HCT116 (cell line): ENCODE measurements around the gene GBX1. TPM values are rescaled to one million over a fixed set of nuclear protein-coding genes. Genes with fewer than 3 reads are reported as not detected.

Experiments used
- ATAC-seq: fragments of 200-7000 bp; cut with Tn5 transposase; 2 replicates; pipeline ENCODE4 v1.9.1; 2020; ENCODE audit warnings: mild to moderate bottlenecking, moderate library complexity
- BruUV-seq: library from RNA; stranded (reverse); fragments of 400-500 nt; replicated peaks from 2 replicates; lab custom pipeline; 2021; lab: Mats Ljungman, UMichigan
- CTCF ChIA-PET: fragments of 300-600 bp; sonication (Branson Sonifier 250); formaldehyde crosslinking; loops from one replicate; lab custom pipeline; 2021; ENCODE audit warnings: antibody characterized with exemption; lab: Charles Lee
- POLR2A ChIA-PET: fragments of 300-600, 350-600 bp; sonication (Branson Sonifier 250); formaldehyde crosslinking; loops from one replicate; lab custom pipeline; 2021; ENCODE audit warnings: antibody characterized with exemption; lab: Charles Lee
- RAD21 ChIA-PET, 2 experiments: fragments of 300-600 bp; sonication (Branson Sonifier 250); formaldehyde crosslinking; loops; one replicate each; lab custom pipeline; 2023; ENCODE audit warnings: low total read pairs in 2 of 2; ENCODE audit not compliant: uncharacterized antibody in 2 of 2, unreplicated experiment in 2 of 2, low non-redundant PET in 1 of 2; lab: Charles Lee
- DNase-seq: peaks from one replicate; pipeline ENCODE4 v3.0.0-alpha.2; 2010; ENCODE audit warnings: low read depth, low spot score
- H2AFZ ChIP-seq: fragments of 200-600 bp; shearing (Covaris generic), sonication (generic); 2 replicates; pipeline ENCODE4 v1.6.1; 2017; ENCODE audit warnings: low read depth, mixed run types, mixed read lengths, antibody characterized with exemption, low read length; ENCODE audit not compliant: poor library complexity, severe bottlenecking
- H3K27ac ChIP-seq: 2 replicates; pipeline ENCODE4 v1.5.1; 2012; ENCODE audit warnings: low read depth, low read length
- H3K27me3 ChIP-seq: fragments of 200-600 bp; sonication (generic); 2 replicates; pipeline ENCODE4 v1.6.1; 2016; ENCODE audit warnings: mixed run types, low read length, mixed read lengths; ENCODE audit not compliant: insufficient read depth
- H3K36me3 ChIP-seq, 2 experiments: fragments of 200-500 bp in 1 of 2; fragments of 200-600 bp in 1 of 2; sonication (Bioruptor generic) in 1 of 2; sonication (generic) in 1 of 2; 2 replicates each; pipeline versions ENCODE4 v1.5.1 to v1.6.1; 2014 to 2016; ENCODE audit warnings: low read length in 2 of 2, inconsistent platforms in 1 of 2, mixed read lengths in 1 of 2, mixed run types in 1 of 2; ENCODE audit not compliant: insufficient read depth in 2 of 2, control insufficient read depth in 1 of 2
- H3K4me1 ChIP-seq, 2 experiments: fragments of 200-600 bp in 1 of 2; sonication (generic) in 1 of 2; 2 replicates each; pipeline versions ENCODE4 v1.5.1 to v1.6.1; 2012 to 2017; ENCODE audit warnings: low read length in 2 of 2, inconsistent platforms in 1 of 2, mild to moderate bottlenecking in 1 of 2, mixed read lengths in 1 of 2, mixed run types in 1 of 2, moderate library complexity in 1 of 2; ENCODE audit not compliant: insufficient read depth in 2 of 2, control insufficient read depth in 1 of 2
- H3K4me2 ChIP-seq: fragments of 200-600 bp; sonication (generic); 2 replicates; pipeline ENCODE4 v1.6.1; 2017; ENCODE audit warnings: mixed run types, low read length, mixed read lengths
- H3K4me3 ChIP-seq, 2 experiments: fragments of 200-600 bp in 1 of 2; sonication (generic) in 1 of 2; replicated peaks in 1 of 2; 2 replicates each; pipeline ENCODE4 v1.5.1; 2011 to 2016; ENCODE audit warnings: low read length in 2 of 2, control low read depth in 1 of 2, low read depth in 1 of 2, mild to moderate bottlenecking in 1 of 2, mixed read lengths in 1 of 2, mixed run types in 1 of 2
- H3K79me2 ChIP-seq: fragments of 200-600 bp; sonication (generic); 2 replicates; pipeline ENCODE4 v1.6.1; 2017; ENCODE audit warnings: mild to moderate bottlenecking, mixed run types, low read length, moderate library complexity, mixed read lengths; ENCODE audit not compliant: insufficient read depth
- H3K9ac ChIP-seq: fragments of 200-600 bp; sonication (generic); 2 replicates; pipeline ENCODE4 v1.6.1; 2016; ENCODE audit warnings: low read length, mixed read lengths
- H3K9me2 ChIP-seq: fragments of 200-600 bp; sonication (generic), shearing (Covaris generic); 2 replicates; pipeline ENCODE4 v1.6.1; 2017; ENCODE audit warnings: mixed run types, mild to moderate bottlenecking, moderate library complexity; ENCODE audit not compliant: insufficient read depth
- H3K9me3 ChIP-seq, 2 experiments: fragments of 200-500 bp in 1 of 2; fragments of 200-600 bp in 1 of 2; sonication (Bioruptor generic) in 1 of 2; sonication (generic) in 1 of 2; 2 replicates each; pipeline ENCODE4 v1.6.1; 2014 to 2017; ENCODE audit warnings: low read length in 2 of 2, mixed read lengths in 2 of 2, inconsistent platforms in 1 of 2, low read depth in 1 of 2, mild to moderate bottlenecking in 1 of 2, mixed run types in 1 of 2, moderate library complexity in 1 of 2; ENCODE audit not compliant: control insufficient read depth in 1 of 2, insufficient read depth in 1 of 2
- H4K20me1 ChIP-seq: fragments of 200-600 bp; sonication (generic), shearing (Covaris generic); 2 replicates; pipeline ENCODE4 v1.6.1; 2017; ENCODE audit warnings: mixed run types, mild to moderate bottlenecking, moderate library complexity; ENCODE audit not compliant: insufficient read depth
- ATF3 ChIP-seq: IDR thresholded peaks from 2 replicates; pipeline ENCODE4 v1.6.1; 2012
- CEBPB ChIP-seq: IDR thresholded peaks from 2 replicates; pipeline ENCODE4 v1.6.1; 2012; ENCODE audit warnings: low read depth
- CTCF ChIP-seq, 3 experiments: fragments of 200-600 bp in 1 of 3; sonication (generic) in 1 of 3; IDR thresholded peaks in 2 of 3; conservative IDR thresholded peaks in 1 of 3; 2 replicates each; pipeline ENCODE4 v1.5.1; 2012 to 2017; ENCODE audit warnings: low read depth in 2 of 3, low read length in 2 of 3, antibody characterized with exemption in 1 of 3, borderline replicate concordance in 1 of 3, control low read depth in 1 of 3, mild to moderate bottlenecking in 1 of 3, mixed read lengths in 1 of 3, mixed run types in 1 of 3, moderate library complexity in 1 of 3; ENCODE audit not compliant: insufficient read depth in 1 of 3
- EGR1 ChIP-seq: IDR thresholded peaks from 2 replicates; pipeline ENCODE4 v1.6.1; 2012; ENCODE audit warnings: low read depth
- ELF1 ChIP-seq: IDR thresholded peaks from 2 replicates; pipeline ENCODE4 v1.6.1; 2012; ENCODE audit warnings: low read depth, borderline replicate concordance
- EZH2 ChIP-seq: fragments of 200-600 bp; sonication (generic); IDR thresholded peaks from 2 replicates; pipeline ENCODE4 v1.6.1; 2017; ENCODE audit warnings: antibody characterized with exemption, mixed run types
- EZH2phosphoT487 ChIP-seq: fragments of 200-600 bp; IDR thresholded peaks from 2 replicates; pipeline ENCODE4 v1.6.1; 2018; ENCODE audit warnings: antibody characterized with exemption, borderline replicate concordance
- FOSL1 ChIP-seq: IDR thresholded peaks from 2 replicates; pipeline ENCODE4 v1.6.1; 2012; ENCODE audit warnings: low read depth
- JUND ChIP-seq: IDR thresholded peaks from 2 replicates; pipeline ENCODE4 v1.6.1; 2012
- MAX ChIP-seq: IDR thresholded peaks from 2 replicates; pipeline ENCODE4 v1.6.1; 2012
- POLR2A ChIP-seq: IDR thresholded peaks from 2 replicates; pipeline ENCODE4 v1.7.0; 2011; ENCODE audit warnings: borderline replicate concordance; ENCODE audit not compliant: insufficient read depth, insufficient read length; ENCODE audit errors: extremely low read depth
- POLR2AphosphoS5 ChIP-seq: IDR thresholded peaks from 2 replicates; pipeline ENCODE4 v1.6.1; 2011; ENCODE audit warnings: mild to moderate bottlenecking, low read depth, low read length, moderate library complexity
- RAD21 ChIP-seq: IDR thresholded peaks from 2 replicates; pipeline ENCODE4 v1.6.1; 2012; ENCODE audit warnings: low read depth, mild to moderate bottlenecking
- SIN3A ChIP-seq: IDR thresholded peaks from 2 replicates; pipeline ENCODE4 v1.6.1; 2012; ENCODE audit warnings: low read depth
- SRF ChIP-seq: IDR thresholded peaks from 2 replicates; pipeline ENCODE4 v1.6.1; 2012; ENCODE audit warnings: low read depth
- YY1 ChIP-seq: IDR thresholded peaks from 2 replicates; pipeline ENCODE4 v1.6.1; 2011; ENCODE audit warnings: low read length, low read depth, moderate library complexity, mild to moderate bottlenecking; ENCODE audit not compliant: insufficient replicate concordance; ENCODE audit errors: extremely low read depth
- ZBTB33 ChIP-seq: IDR thresholded peaks from 2 replicates; pipeline ENCODE4 v1.6.1; 2011; ENCODE audit warnings: mild to moderate bottlenecking, low read length, moderate library complexity; ENCODE audit not compliant: insufficient replicate concordance; ENCODE audit errors: extremely low read depth
- intact Hi-C: fragments of 100-400 bp; cut with micrococcal nuclease; formaldehyde crosslinking; loops from 2 replicates; pipeline ENCODE4 v1.10.0; 2022
- total RNA-seq: library from RNA; stranded (reverse); gene quantifications from one replicate; pipeline ENCODE4 v1.2.1, GENCODE V29; 2021; ENCODE audit not compliant: unreplicated experiment

Gene GBX1
- total RNA-seq, 1 experiment from 2014 or later, result 0.86 TPM

DNA sequence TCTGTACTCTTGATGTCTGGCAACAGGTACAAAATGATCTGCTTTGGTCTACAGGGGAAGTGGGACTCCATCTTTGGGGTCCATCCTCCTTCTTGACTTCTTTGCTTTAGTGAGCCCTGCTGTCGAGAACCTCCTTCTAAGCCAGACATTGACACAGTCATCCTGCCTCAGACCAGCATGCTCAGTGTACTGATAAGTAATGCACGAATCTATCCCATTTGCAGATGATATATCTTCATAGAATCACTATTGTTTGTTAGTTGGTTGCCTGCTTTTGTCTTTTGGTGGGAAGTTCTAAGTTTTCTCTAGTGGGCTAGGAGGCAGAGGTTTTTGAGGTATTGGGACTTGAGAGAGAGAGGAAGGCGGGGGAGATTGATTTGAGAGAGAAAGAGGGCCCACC, 33.9 kb upstream of the GBX1 start:
- RAD21 ChIA-PET, result no interaction called here
- no peak overlapping the region for H3K9ac ChIP-seq
- H4K20me1 ChIP-seq, result no peaks in the 10 kb centered on the region
- no peaks in the 10 kb centered on the region for H3K4me1 ChIP-seq
- H3K27me3 ChIP-seq, result peaks cover 6% of the 10 kb centered on the region; the same call in 1 of the 2 replicates
- H3K4me2 ChIP-seq, result no peak overlapping the region
- H3K4me3 ChIP-seq, result no peak overlapping the region
- ATAC-seq (no peak), DNase-seq (no peak)
- CTCF ChIA-PET, result no interaction called here
- H3K27ac ChIP-seq, result no peak overlapping the region
- no peak overlapping the region for H2AFZ ChIP-seq
- no peaks in the 10 kb centered on the region for H3K36me3 ChIP-seq
- intact Hi-C loops, result no loop called here
- H3K9me2 ChIP-seq, result no peaks in the 10 kb centered on the region
- BruUV-seq, result no TSS peak
- no peaks in the 10 kb centered on the region for H3K79me2 ChIP-seq
- POLR2A ChIA-PET, result no interaction called here
- no peaks in the 10 kb centered on the region for H3K9me3 ChIP-seq
- TF ChIP-seq JUND (no peak), CTCF (IDR thresholded peaks at IDR 0.05 in 2 of 3, conservative IDR thresholded peaks at IDR 0.05 in 1 of 3; ENCODE audit: borderline replicate concordance in 1 of 3, insufficient read depth in 1 of 3, low read depth in 2 of 3, low read length in 2 of 3) (no peak), SIN3A (no peak), EZH2phosphoT487 (no peak), YY1 (no peak), POLR2A (no peak), FOSL1 (no peak), CEBPB (no peak), POLR2AphosphoS5 (no peak), SRF (no peak), EZH2 (no peak), ELF1 (no peak), ZBTB33 (no peak), MAX (no peak), ATF3 (no peak), EGR1 (no peak), RAD21 (no peak)
